Panc1 (cell line): ENCODE measurements around the gene CRIM1.

ENCODE experiments used
- CTCF ChIP-seq: fragments of 450-650 bp; IDR thresholded peaks from 2 replicates; pipeline ENCODE4 v1.5.1; 2017; ENCODE audit warnings: mild to moderate bottlenecking
- POLR2AphosphoS5 ChIP-seq: IDR thresholded peaks from 2 replicates; pipeline ENCODE4 v1.6.1; 2012; ENCODE audit warnings: mild to moderate bottlenecking, low read depth, low read length, moderate library complexity
- REST ChIP-seq, 2 experiments: IDR thresholded peaks; 2 replicates each; pipeline ENCODE4 v1.6.1; 2011 to 2012; ENCODE audit warnings: low read depth in 2 of 2, control low read depth in 1 of 2, low read length in 1 of 2, mild to moderate bottlenecking in 1 of 2, moderate library complexity in 1 of 2; ENCODE audit not compliant: insufficient read depth in 1 of 2
- SIN3A ChIP-seq: IDR thresholded peaks from 2 replicates; pipeline ENCODE4 v1.6.1; 2012; ENCODE audit warnings: low read depth, mild to moderate bottlenecking, low read length, moderate library complexity, borderline replicate concordance; ENCODE audit not compliant: insufficient read depth
- TCF7L2 ChIP-seq: IDR thresholded peaks from 2 replicates; pipeline ENCODE4 v1.6.1; 2011; ENCODE audit warnings: mild to moderate bottlenecking, low read depth, low read length, inconsistent platforms

- TF ChIP-seq TCF7L2 (no peak), CTCF (no peak), POLR2AphosphoS5 (no peak), SIN3A (no peak), REST (IDR thresholded peaks at IDR 0.05; ENCODE audit: insufficient read depth in 1 of 2, low read depth in 2 of 2, low read length in 1 of 2) (no peak)
These were observed 210.1 kb downstream of the CRIM1 start for GRCh38 chr2:36565712-36566111.
